Endometrial microvascular endothelial cells (primary cell): Measurements from ENCODE around the gene BRI3. TPM values are rescaled to one million over a fixed set of nuclear protein-coding genes. Genes with fewer than 3 reads are reported as not detected.

Experiments
- in situ Hi-C: cut with HindIII; loops from 2 replicates; pipeline ENCODE4 v1.10.0; 2017; ENCODE audit warnings: low sequenced_read_pairs, low pct_unique_long_range_greater_than_20kb; ENCODE audit errors: inconsistent ontology term
- total RNA-seq: library from RNA; depleted of rRNA; stranded (reverse); fragments of >200 nt; gene quantifications from one replicate; pipeline ENCODE4 v1.2.3, GENCODE V29; 2015; ENCODE audit errors: inconsistent ontology term

Gene BRI3
- total RNA-seq, 1 donor from 2014 or later: 66.6 TPM

GRCh38 chr7:98285157-98286092, 3.9 kb downstream of the BRI3 start:
- in situ Hi-C loops: no loop called here

- in situ Hi-C loops: no loop called here
These were observed 4.6 kb downstream of the BRI3 start for GRCh38 chr7:98286093-98286539.

- in situ Hi-C loops: no loop called here
These were observed 5.4 kb downstream of the BRI3 start for GRCh38 chr7:98286701-98287485.

- in situ Hi-C loops: no loop called here
These were observed 6.0 kb downstream of the BRI3 start for GRCh38 chr7:98287486-98287959.

- in situ Hi-C loops: no loop called here
These were observed 6.8 kb downstream of the BRI3 start for GRCh38 chr7:98288064-98288823.

- in situ Hi-C loops: no loop called here
These were observed 7.9 kb downstream of the BRI3 start for GRCh38 chr7:98289333-98289875.

GRCh38 chr7:98291717-98292116, 10.2 kb downstream of the BRI3 start:
- in situ Hi-C loops: no loop called here

- in situ Hi-C loops: no loop called here
These were observed 11.8 kb downstream of the BRI3 start for GRCh38 chr7:98293265-98293664.

- in situ Hi-C loops: no loop called here
These were observed 12.3 kb downstream of the BRI3 start for GRCh38 chr7:98293746-98294145.

- in situ Hi-C loops: no loop called here
These were observed 12.8 kb downstream of the BRI3 start for GRCh38 chr7:98294326-98294725.

- in situ Hi-C loops: no loop called here
These were observed 13.4 kb downstream of the BRI3 start for GRCh38 chr7:98294798-98295382.

GRCh38 chr7:98295467-98296192, 14.1 kb downstream of the BRI3 start:
- in situ Hi-C loops: no loop called here

GRCh38 chr7:98296833-98297232, 15.3 kb downstream of the BRI3 start:
- in situ Hi-C loops: no loop called here

GRCh38 chr7:98297626-98298286, 16.3 kb downstream of the BRI3 start:
- in situ Hi-C loops: no loop called here

GRCh38 chr7:98300595-98301372, 19.3 kb downstream of the BRI3 start:
- in situ Hi-C loops: no loop called here

GRCh38 chr7:98301693-98302470, 20.4 kb downstream of the BRI3 start:
- in situ Hi-C loops: no loop called here
